ENCODE results near the gene SMIM10.

DNA sequence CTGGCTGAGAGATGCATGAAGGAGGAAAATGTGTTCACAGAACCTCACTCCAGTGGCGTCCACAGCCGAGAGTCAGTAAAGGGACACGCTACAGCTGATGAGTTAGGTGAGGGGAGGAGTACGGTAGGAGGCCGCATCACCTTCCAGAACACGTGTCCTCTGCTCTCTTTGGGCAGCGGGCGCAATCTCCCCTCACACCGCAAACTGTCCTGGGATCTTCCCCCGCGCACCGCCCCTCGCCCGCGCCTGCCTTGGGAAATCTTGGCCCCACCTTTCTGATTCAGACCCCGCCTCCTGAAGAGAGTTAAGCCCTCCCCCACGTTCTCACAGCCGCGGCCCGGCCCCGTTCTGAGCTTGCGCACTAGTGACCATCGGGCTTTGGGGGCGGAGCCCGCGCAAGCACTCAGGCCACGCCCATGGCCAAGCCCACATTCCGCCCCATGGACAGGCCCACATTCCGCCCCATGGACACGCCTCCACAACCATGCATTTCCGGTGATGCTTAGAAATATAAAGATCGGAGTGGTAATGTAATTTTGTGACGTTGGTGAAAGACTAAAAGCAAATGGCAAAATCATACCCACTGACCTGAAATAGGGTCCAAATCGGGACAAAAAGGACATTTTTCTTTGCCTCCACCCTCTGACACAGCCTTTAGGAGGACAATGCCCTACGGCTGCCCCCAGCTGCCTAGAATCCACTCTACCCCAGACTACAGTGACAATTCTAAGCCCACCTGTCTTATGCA is 13.3 kb downstream of the SMIM10 start:
- TF ChIP-seq CTCF (IDR thresholded peaks at IDR 0.05) (no peak), POLR2AphosphoS5 (IDR thresholded peaks at IDR 0.05) (peak in 1 of 3 donors; percentile 50), POLR2A (IDR thresholded peaks at IDR 0.05) (no peak), EP300 (IDR thresholded peaks at IDR 0.05) (no peak)

Measured in stomach (tissue), 4 donors.